GM23338 (cell line): Measurements from ENCODE around the gene LYRM9. TPM values are rescaled to one million over a fixed set of nuclear protein-coding genes. Genes with fewer than 3 reads are reported as not detected.

Experiments
- ATAC-seq: fragments of 200-7000 bp; cut with Tn5 transposase; 3 replicates; pipeline ENCODE4 v1.9.1; 2020
- DNase-seq: peaks from one replicate; pipeline ENCODE4 v3.0.0-alpha.2; 2015; ENCODE audit warnings: low spot score
- H2AFZ ChIP-seq: fragments of 200-600 bp; sonication (generic); 2 replicates; pipeline ENCODE4 v1.8.0; 2016; ENCODE audit warnings: antibody characterized with exemption, mild to moderate bottlenecking, moderate library complexity
- H3F3A ChIP-seq: fragments of 200-600 bp; sonication (generic); replicated peaks from 2 replicates; pipeline ENCODE4 v1.8.0; 2017; ENCODE audit warnings: antibody characterized with exemption, mixed run types, low read depth
- H3K27ac ChIP-seq: fragments of 200-600 bp; sonication (generic); 2 replicates; pipeline ENCODE4 v1.6.1; 2016; ENCODE audit warnings: low read depth
- H3K27me3 ChIP-seq: fragments of 200-600 bp; sonication (generic); 2 replicates; pipeline ENCODE4 v1.8.0; 2016; ENCODE audit warnings: mild to moderate bottlenecking, mixed run types, moderate library complexity; ENCODE audit not compliant: insufficient read depth
- H3K36me3 ChIP-seq: fragments of 200-600 bp; sonication (generic); 2 replicates; pipeline ENCODE4 v1.8.0; 2016; ENCODE audit warnings: mild to moderate bottlenecking; ENCODE audit not compliant: insufficient read depth
- H3K4me1 ChIP-seq: fragments of 200-600 bp; sonication (generic); 2 replicates; pipeline ENCODE4 v1.8.0; 2016; ENCODE audit warnings: mild to moderate bottlenecking, moderate library complexity; ENCODE audit not compliant: insufficient read depth
- H3K4me2 ChIP-seq: fragments of 200-600 bp; sonication (generic); 2 replicates; pipeline ENCODE4 v1.7.1; 2017; ENCODE audit warnings: mixed run types
- H3K4me3 ChIP-seq: fragments of 200-600 bp; sonication (generic); 2 replicates; pipeline ENCODE4 v1.6.1; 2016; ENCODE audit warnings: mixed run types
- H3K79me2 ChIP-seq: fragments of 200-600 bp; sonication (generic); replicated peaks from 2 replicates; pipeline ENCODE4 v1.8.0; 2017; ENCODE audit warnings: mild to moderate bottlenecking; ENCODE audit not compliant: insufficient read depth
- H3K9me2 ChIP-seq: fragments of 200-600 bp; sonication (generic); 2 replicates; pipeline ENCODE4 v1.8.0; 2017; ENCODE audit not compliant: insufficient read depth
- H4K20me1 ChIP-seq: fragments of 200-600 bp; sonication (generic); replicated peaks from 2 replicates; pipeline ENCODE4 v1.8.0; 2017; ENCODE audit warnings: mild to moderate bottlenecking; ENCODE audit not compliant: insufficient read depth
- H3K27ac Mint-ChIP-seq: 2 replicates; pipeline ENCODE4 v1.8.0; 2020; ENCODE audit warnings: inconsistent platforms, mild to moderate bottlenecking, moderate library complexity, mixed read lengths
- H3K27me3 Mint-ChIP-seq: 3 replicates; pipeline ENCODE4 v1.8.0; 2022; ENCODE audit warnings: low read depth, mild to moderate bottlenecking, moderate library complexity, mixed read lengths, inconsistent platforms; ENCODE audit not compliant: insufficient read depth, poor library complexity
- H3K36me3 Mint-ChIP-seq: 3 replicates; pipeline ENCODE4 v1.8.0; 2021; ENCODE audit warnings: low read depth, mild to moderate bottlenecking, inconsistent platforms, moderate library complexity, mixed read lengths
- H3K4me1 Mint-ChIP-seq: 3 replicates; pipeline ENCODE4 v1.8.0; 2020; ENCODE audit warnings: mild to moderate bottlenecking, inconsistent platforms, mixed read lengths
- H3K4me3 Mint-ChIP-seq: 3 replicates; pipeline ENCODE4 v1.8.0; 2021; ENCODE audit warnings: moderate library complexity, mild to moderate bottlenecking, inconsistent platforms, mixed read lengths
- H3K9me3 Mint-ChIP-seq: 3 replicates; pipeline ENCODE4 v1.8.0; 2020; ENCODE audit warnings: moderate library complexity, mild to moderate bottlenecking, inconsistent platforms, mixed read lengths
- EZH2phosphoT487 ChIP-seq: fragments of 200-600 bp; sonication (generic); IDR thresholded peaks from one replicate; pipeline ENCODE4 v1.8.1; 2018; ENCODE audit warnings: antibody characterized with exemption; ENCODE audit not compliant: unreplicated experiment
- ZNF462 ChIP-seq: fragments of 250-450 bp; sonication (Bioruptor Pico); IDR thresholded peaks from 2 replicates; pipeline ENCODE4 v1.5.0; 2020; ENCODE audit warnings: mild to moderate bottlenecking, moderate library complexity
- polyA plus RNA-seq: library from polyadenylated mRNA; unstranded; fragments of >200 nt; fragmentation: Nextera tagmentation; extraction: Ambion mirVana; gene quantifications from 2 replicates; pipeline ENCODE4 v1.2.1, GENCODE V29; 2016
- total RNA-seq: library from RNA; depleted of rRNA; stranded (reverse); fragments of >200 nt; shearing (Covaris generic); gene quantifications from 2 replicates; pipeline ENCODE4 v1.2.3, GENCODE V29; 2014
- TF ChIP-seq, protein P1 (sequence below): IDR thresholded peaks from 2 replicates; pipeline ENCODE4 v1.6.1; 2016; ENCODE audit warnings: antibody characterized with exemption
- TF ChIP-seq, protein P2 (sequence below), 2 experiments: fragments of 200-600 bp in 1 of 2; sonication (generic) in 1 of 2; conservative IDR thresholded peaks; 2 replicates each; pipeline versions ENCODE4 v1.5.1 to v1.6.1; 2016 to 2017; ENCODE audit warnings: antibody characterized with exemption in 2 of 2, low read depth in 2 of 2, mild to moderate bottlenecking in 2 of 2, moderate library complexity in 1 of 2

The LYRM9 gene
- total and polyA plus RNA-seq, 2 experiments from 2014 or later: 4.7 to 6.2 TPM

GRCh38 chr17:27895123-27895895 is 2.1 kb upstream of the LYRM9 start (continued):
- no peak for TF ChIP-seq ZNF462 (CRISPR knock-in tag)

DNA sequence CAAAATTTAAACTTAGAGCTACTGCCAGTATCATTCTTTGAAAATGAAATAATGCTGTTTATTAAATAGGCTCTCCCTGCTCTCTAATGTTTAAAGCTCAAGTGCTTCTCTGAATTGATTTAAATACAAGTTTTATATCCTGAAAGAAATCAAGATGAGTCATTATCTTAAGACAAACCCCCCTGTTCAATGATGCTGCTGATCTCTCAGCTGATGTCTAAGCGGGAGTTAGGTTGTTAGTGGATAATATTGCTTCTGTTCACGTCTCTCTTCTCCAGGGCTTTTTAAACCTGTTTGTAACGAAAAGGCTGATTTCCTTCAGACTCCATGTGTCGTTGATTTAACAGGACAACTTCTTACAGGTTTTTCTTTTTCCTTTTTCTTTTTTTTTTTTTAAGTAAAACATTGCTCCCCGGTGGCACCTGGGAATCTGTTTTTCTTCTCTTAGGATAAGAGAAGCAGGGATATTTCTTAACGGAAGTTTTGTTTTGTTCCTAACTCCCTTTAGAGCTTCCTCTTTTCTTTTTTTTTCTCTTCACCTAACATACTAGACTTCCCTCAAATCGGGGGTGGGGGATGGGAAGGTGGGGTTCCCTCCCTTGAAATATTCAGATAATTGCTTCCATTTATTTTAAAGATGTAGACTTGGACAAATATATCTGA is 807 bp upstream of the LYRM9 start:
- ATAC-seq: no peak
- Mint-ChIP-seq H3K4me3 (peak overlapping the region; percentile 62; the same call in 2 of the 3 replicates), H3K27ac (peak overlapping the region; percentile 39; the same call in 1 of the 2 replicates)

More for the DNA sequence above, 807 bp upstream of the LYRM9 start:
- Histone ChIP-seq H3K27me3 (peaks cover 9% of the 10 kb centered on the region), H3K9me2 (no peaks in the 10 kb centered on the region), H3K79me2 (no peaks in the 10 kb centered on the region), H3K4me2 (peak overlapping the region; percentile 76), H4K20me1 (no peaks in the 10 kb centered on the region), H3K27ac (peak overlapping the region; percentile 22; the same call in 1 of the 2 replicates), H3F3A (no peaks in the 10 kb centered on the region; the same call in 1 of the 2 replicates), H2AFZ (peak overlapping the region; percentile 2; the same call in 1 of the 2 replicates), H3K36me3 (no peaks in the 10 kb centered on the region), H3K4me3 (peak overlapping the region; percentile 42; the same call in 1 of the 2 replicates), H3K4me1 (peaks cover 65% of the 10 kb centered on the region)
- H3K9me3 Mint-ChIP-seq: no peaks in the 10 kb centered on the region
- DNase-seq: peak; percentile 26
- H3K4me1 Mint-ChIP-seq: peaks cover 64% of the 10 kb centered on the region
- no peaks in the 10 kb centered on the region for H3K36me3 Mint-ChIP-seq
- TF ChIP-seq, protein P1, sequence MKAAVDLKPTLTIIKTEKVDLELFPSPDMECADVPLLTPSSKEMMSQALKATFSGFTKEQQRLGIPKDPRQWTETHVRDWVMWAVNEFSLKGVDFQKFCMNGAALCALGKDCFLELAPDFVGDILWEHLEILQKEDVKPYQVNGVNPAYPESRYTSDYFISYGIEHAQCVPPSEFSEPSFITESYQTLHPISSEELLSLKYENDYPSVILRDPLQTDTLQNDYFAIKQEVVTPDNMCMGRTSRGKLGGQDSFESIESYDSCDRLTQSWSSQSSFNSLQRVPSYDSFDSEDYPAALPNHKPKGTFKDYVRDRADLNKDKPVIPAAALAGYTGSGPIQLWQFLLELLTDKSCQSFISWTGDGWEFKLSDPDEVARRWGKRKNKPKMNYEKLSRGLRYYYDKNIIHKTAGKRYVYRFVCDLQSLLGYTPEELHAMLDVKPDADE: no peak
- TF ChIP-seq, protein P2, sequence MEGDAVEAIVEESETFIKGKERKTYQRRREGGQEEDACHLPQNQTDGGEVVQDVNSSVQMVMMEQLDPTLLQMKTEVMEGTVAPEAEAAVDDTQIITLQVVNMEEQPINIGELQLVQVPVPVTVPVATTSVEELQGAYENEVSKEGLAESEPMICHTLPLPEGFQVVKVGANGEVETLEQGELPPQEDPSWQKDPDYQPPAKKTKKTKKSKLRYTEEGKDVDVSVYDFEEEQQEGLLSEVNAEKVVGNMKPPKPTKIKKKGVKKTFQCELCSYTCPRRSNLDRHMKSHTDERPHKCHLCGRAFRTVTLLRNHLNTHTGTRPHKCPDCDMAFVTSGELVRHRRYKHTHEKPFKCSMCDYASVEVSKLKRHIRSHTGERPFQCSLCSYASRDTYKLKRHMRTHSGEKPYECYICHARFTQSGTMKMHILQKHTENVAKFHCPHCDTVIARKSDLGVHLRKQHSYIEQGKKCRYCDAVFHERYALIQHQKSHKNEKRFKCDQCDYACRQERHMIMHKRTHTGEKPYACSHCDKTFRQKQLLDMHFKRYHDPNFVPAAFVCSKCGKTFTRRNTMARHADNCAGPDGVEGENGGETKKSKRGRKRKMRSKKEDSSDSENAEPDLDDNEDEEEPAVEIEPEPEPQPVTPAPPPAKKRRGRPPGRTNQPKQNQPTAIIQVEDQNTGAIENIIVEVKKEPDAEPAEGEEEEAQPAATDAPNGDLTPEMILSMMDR (conservative IDR thresholded peaks at IDR 0.05; ENCODE audit: low read depth in 2 of 2): no peak
- no peak for TF ChIP-seq EZH2phosphoT487
- peaks cover 25% of the 10 kb centered on the region for H3K27me3 Mint-ChIP-seq
